Measurements from ENCODE around the gene TAPBPL. TPM values are rescaled to one million over a fixed set of nuclear protein-coding genes. Genes with fewer than 3 reads are reported as not detected.

Gene TAPBPL
- total and polyA plus RNA-seq, 2 of the 13 experiments (the other 11 are each of a cell fraction or from before 2014, with no cell fraction given) = 10.0 to 14.5 TPM

DNA sequence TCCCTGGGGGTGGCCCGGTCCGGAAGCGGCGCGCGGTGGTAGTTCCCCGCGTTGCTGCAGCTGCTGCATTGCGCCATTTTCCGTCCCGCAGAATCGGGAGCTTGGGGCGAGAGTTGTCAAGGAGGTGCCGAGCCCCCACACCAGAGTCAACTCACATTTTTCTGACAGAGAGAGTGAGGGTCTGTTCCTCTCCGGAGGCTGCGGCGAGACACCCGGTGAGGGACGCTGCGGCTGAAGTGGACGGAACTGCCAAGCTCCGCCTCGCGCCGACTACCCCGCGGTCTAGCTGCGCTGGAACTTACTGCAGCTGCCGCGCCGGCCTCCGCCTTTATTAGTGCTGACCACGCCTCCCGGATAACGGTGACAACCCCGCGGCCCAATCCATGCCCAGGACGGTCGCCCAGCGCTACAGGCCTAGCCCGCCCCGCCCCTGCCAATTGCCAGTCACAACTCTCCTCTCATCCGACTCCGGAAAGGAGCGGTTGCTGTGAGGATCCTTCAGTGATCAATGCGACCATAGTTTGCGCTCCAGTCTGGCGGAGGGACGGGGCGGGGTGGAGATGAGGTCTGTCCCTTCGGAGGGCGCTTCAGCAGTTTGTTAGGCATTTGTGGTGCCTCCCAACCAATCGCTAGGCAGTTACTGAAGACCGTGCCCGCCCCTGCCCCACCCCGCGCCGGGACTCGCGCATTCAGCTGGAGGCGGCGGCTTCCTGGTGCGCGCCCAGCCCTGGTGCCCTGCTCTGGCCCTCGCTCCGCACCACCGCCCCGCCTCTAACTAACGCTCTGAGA is 18.7 kb downstream of the TAPBPL start, which contains the start of gene VAMP1 (continued):
- TF ChIP-seq, protein P1, sequence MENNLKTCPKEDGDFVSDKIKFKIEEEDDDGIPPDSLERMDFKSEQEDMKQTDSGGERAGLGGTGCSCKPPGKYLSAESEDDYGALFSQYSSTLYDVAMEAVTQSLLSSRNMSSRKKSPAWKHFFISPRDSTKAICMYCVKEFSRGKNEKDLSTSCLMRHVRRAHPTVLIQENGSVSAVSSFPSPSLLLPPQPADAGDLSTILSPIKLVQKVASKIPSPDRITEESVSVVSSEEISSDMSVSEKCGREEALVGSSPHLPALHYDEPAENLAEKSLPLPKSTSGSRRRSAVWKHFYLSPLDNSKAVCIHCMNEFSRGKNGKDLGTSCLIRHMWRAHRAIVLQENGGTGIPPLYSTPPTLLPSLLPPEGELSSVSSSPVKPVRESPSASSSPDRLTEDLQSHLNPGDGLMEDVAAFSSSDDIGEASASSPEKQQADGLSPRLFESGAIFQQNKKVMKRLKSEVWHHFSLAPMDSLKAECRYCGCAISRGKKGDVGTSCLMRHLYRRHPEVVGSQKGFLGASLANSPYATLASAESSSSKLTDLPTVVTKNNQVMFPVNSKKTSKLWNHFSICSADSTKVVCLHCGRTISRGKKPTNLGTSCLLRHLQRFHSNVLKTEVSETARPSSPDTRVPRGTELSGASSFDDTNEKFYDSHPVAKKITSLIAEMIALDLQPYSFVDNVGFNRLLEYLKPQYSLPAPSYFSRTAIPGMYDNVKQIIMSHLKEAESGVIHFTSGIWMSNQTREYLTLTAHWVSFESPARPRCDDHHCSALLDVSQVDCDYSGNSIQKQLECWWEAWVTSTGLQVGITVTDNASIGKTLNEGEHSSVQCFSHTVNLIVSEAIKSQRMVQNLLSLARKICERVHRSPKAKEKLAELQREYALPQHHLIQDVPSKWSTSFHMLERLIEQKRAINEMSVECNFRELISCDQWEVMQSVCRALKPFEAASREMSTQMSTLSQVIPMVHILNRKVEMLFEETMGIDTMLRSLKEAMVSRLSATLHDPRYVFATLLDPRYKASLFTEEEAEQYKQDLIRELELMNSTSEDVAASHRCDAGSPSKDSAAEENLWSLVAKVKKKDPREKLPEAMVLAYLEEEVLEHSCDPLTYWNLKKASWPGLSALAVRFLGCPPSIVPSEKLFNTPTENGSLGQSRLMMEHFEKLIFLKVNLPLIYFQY (CRISPR knock-in tag; IDR thresholded peaks at IDR 0.05; ENCODE audit: borderline replicate concordance) = peak; percentile 68; the same call in 1 of the 2 replicates
- TF ChIP-seq ZNF33A (CRISPR knock-in tag; IDR thresholded peaks at IDR 0.05; ENCODE audit: borderline replicate concordance) (peak; percentile 80), FOXJ3 (CRISPR knock-in tag; IDR thresholded peaks at IDR 0.05; ENCODE audit: borderline replicate concordance) (peak; percentile 52; the same call in 1 of the 2 replicates), BCL6 (CRISPR knock-in tag; IDR thresholded peaks at IDR 0.05) (peak; percentile 33), HOXA9 (CRISPR knock-in tag; IDR thresholded peaks at IDR 0.05; ENCODE audit: borderline replicate concordance) (no peak), EP300 (IDR thresholded peaks at IDR 0.05; ENCODE audit: low read depth in 2 of 2, low read length in 2 of 2) (no peak), EP300 (CRISPR knock-in tag; IDR thresholded peaks at IDR 0.05; ENCODE audit: borderline replicate concordance) (no peak), ELF3 (CRISPR knock-in tag; IDR thresholded peaks at IDR 0.05) (peak; percentile 66), SP2 (CRISPR knock-in tag; IDR thresholded peaks at IDR 0.05) (peak; percentile 96), JUN (CRISPR knock-in tag; IDR thresholded peaks at IDR 0.05) (no peak; the same call in 1 of the 2 replicates), ZNF766 (CRISPR knock-in tag; IDR thresholded peaks at IDR 0.05; ENCODE audit: borderline replicate concordance) (no peak; the same call in 1 of the 2 replicates), MTA1 (CRISPR knock-in tag; IDR thresholded peaks at IDR 0.05; ENCODE audit: borderline replicate concordance) (no peak), ZNF850 (CRISPR knock-in tag; conservative IDR thresholded peaks at IDR 0.05) (no peak), ZNF549 (CRISPR knock-in tag; IDR thresholded peaks at IDR 0.05) (peak; percentile 73; the same call in 1 of the 2 replicates)
- TF ChIP-seq, protein P2, sequence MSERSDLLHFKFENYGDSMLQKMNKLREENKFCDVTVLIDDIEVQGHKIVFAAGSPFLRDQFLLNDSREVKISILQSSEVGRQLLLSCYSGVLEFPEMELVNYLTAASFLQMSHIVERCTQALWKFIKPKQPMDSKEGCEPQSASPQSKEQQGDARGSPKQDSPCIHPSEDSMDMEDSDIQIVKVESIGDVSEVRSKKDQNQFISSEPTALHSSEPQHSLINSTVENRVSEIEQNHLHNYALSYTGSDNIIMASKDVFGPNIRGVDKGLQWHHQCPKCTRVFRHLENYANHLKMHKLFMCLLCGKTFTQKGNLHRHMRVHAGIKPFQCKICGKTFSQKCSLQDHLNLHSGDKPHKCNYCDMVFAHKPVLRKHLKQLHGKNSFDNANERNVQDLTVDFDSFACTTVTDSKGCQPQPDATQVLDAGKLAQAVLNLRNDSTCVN (CRISPR knock-in tag; IDR thresholded peaks at IDR 0.05; ENCODE audit: borderline replicate concordance) = no peak; the same call in none of the 2 replicates
- TF ChIP-seq, protein P3, sequence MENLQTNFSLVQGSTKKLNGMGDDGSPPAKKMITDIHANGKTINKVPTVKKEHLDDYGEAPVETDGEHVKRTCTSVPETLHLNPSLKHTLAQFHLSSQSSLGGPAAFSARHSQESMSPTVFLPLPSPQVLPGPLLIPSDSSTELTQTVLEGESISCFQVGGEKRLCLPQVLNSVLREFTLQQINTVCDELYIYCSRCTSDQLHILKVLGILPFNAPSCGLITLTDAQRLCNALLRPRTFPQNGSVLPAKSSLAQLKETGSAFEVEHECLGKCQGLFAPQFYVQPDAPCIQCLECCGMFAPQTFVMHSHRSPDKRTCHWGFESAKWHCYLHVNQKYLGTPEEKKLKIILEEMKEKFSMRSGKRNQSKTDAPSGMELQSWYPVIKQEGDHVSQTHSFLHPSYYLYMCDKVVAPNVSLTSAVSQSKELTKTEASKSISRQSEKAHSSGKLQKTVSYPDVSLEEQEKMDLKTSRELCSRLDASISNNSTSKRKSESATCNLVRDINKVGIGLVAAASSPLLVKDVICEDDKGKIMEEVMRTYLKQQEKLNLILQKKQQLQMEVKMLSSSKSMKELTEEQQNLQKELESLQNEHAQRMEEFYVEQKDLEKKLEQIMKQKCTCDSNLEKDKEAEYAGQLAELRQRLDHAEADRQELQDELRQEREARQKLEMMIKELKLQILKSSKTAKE (CRISPR knock-in tag; IDR thresholded peaks at IDR 0.05; ENCODE audit: borderline replicate concordance) = peak; percentile 69; the same call in 1 of the 2 replicates
- TF ChIP-seq, protein P4, sequence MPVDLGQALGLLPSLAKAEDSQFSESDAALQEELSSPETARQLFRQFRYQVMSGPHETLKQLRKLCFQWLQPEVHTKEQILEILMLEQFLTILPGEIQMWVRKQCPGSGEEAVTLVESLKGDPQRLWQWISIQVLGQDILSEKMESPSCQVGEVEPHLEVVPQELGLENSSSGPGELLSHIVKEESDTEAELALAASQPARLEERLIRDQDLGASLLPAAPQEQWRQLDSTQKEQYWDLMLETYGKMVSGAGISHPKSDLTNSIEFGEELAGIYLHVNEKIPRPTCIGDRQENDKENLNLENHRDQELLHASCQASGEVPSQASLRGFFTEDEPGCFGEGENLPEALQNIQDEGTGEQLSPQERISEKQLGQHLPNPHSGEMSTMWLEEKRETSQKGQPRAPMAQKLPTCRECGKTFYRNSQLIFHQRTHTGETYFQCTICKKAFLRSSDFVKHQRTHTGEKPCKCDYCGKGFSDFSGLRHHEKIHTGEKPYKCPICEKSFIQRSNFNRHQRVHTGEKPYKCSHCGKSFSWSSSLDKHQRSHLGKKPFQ (CRISPR knock-in tag; IDR thresholded peaks at IDR 0.05; ENCODE audit: insufficient replicate concordance) = peak; percentile 42
- TF ChIP-seq, protein P5, sequence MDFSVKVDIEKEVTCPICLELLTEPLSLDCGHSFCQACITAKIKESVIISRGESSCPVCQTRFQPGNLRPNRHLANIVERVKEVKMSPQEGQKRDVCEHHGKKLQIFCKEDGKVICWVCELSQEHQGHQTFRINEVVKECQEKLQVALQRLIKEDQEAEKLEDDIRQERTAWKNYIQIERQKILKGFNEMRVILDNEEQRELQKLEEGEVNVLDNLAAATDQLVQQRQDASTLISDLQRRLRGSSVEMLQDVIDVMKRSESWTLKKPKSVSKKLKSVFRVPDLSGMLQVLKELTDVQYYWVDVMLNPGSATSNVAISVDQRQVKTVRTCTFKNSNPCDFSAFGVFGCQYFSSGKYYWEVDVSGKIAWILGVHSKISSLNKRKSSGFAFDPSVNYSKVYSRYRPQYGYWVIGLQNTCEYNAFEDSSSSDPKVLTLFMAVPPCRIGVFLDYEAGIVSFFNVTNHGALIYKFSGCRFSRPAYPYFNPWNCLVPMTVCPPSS (IDR thresholded peaks at IDR 0.05) = no peak

All from HepG2 (cell line).